ENCODE data around the gene MRM1. TPM values are rescaled to one million over a fixed set of nuclear protein-coding genes. Genes with fewer than 3 reads are reported as not detected.

The MRM1 gene
- total RNA-seq, result 3.5 and 7.8 TPM in 2 replicates

- peak; percentile 55 for DNase-seq (ENCODE audit: extremely low read depth, low read depth, low spot score)
Measured at GRCh38 chr17:36601303-36602029, at the start of gene MRM1. Gene MRM1, plus strand, starts transcription at chr17:36601583. Its CDS starts 228 bp downstream, at chr17:36601811.

- no peak for DNase-seq (ENCODE audit: extremely low read depth, low read depth, low spot score)
Measured at GRCh38 chr17:36553459-36553858, 47.9 kb upstream of the MRM1 start.

GRCh38 chr17:36566081-36566480 is 35.3 kb upstream of the MRM1 start:
- no peak for DNase-seq (ENCODE audit: extremely low read depth, low read depth, low spot score)

- no peak for DNase-seq (ENCODE audit: extremely low read depth, low read depth, low spot score)
Measured at GRCh38 chr17:36575028-36575427, 26.4 kb upstream of the MRM1 start.

- DNase-seq (ENCODE audit: extremely low read depth, low read depth, low spot score), result no peak
Measured at GRCh38 chr17:36576793-36577192, 24.6 kb upstream of the MRM1 start.

GRCh38 chr17:36578671-36579070 is 22.7 kb upstream of the MRM1 start:
- no peak for DNase-seq (ENCODE audit: extremely low read depth, low read depth, low spot score)

- DNase-seq (ENCODE audit: extremely low read depth, low read depth, low spot score), result no peak
Measured at GRCh38 chr17:36583787-36584186, 17.6 kb upstream of the MRM1 start.

- no peak for DNase-seq (ENCODE audit: extremely low read depth, low read depth, low spot score)
Measured at GRCh38 chr17:36586138-36586537, 15.2 kb upstream of the MRM1 start.

GRCh38 chr17:36590082-36590481 is 11.3 kb upstream of the MRM1 start:
- no peak for DNase-seq (ENCODE audit: extremely low read depth, low read depth, low spot score)

- DNase-seq (ENCODE audit: extremely low read depth, low read depth, low spot score), result no peak
Measured at GRCh38 chr17:36591434-36592315, 9.7 kb upstream of the MRM1 start, which contains the start of gene DHRS11. Gene DHRS11, plus strand, starts transcription at chr17:36591879. Its CDS starts 131 bp downstream, at chr17:36592010.

GRCh38 chr17:36592316-36592715 is 9.1 kb upstream of the MRM1 start:
- DNase-seq (ENCODE audit: extremely low read depth, low read depth, low spot score), result no peak

GRCh38 chr17:36592716-36593321 is 8.6 kb upstream of the MRM1 start:
- DNase-seq (ENCODE audit: extremely low read depth, low read depth, low spot score), result no peak

- no peak for DNase-seq (ENCODE audit: extremely low read depth, low read depth, low spot score)
Measured at GRCh38 chr17:36593656-36594316, 7.6 kb upstream of the MRM1 start.

GRCh38 chr17:36594626-36595401 is 6.6 kb upstream of the MRM1 start:
- no peak for DNase-seq (ENCODE audit: extremely low read depth, low read depth, low spot score)

- no peak for DNase-seq (ENCODE audit: extremely low read depth, low read depth, low spot score)
Measured at GRCh38 chr17:36597226-36597625, 4.2 kb upstream of the MRM1 start.

GRCh38 chr17:36597866-36598777 is 3.3 kb upstream of the MRM1 start:
- no peak for DNase-seq (ENCODE audit: extremely low read depth, low read depth, low spot score)

GRCh38 chr17:36598951-36599401 is 2.4 kb upstream of the MRM1 start:
- DNase-seq (ENCODE audit: extremely low read depth, low read depth, low spot score), result no peak

- no peak for DNase-seq (ENCODE audit: extremely low read depth, low read depth, low spot score)
Measured at GRCh38 chr17:36599546-36600250, 1.7 kb upstream of the MRM1 start.

Data from glomerular endothelial cell (primary cell).